Activated CD4-positive, alpha-beta T cell treated with anti-CD3 and anti-CD28 coated beads, Interleukin-2, amount 50 U/mL, for 1 hour (primary cell): ENCODE measurements around the gene KLF7.
A peak's percentile ranks its signal among the peaks of the same experiment; 100 is the strongest.

Experiments
- DNase-seq: peaks from one replicate; pipeline ENCODE4 v3.0.0-alpha.2; 2020

KLF7 gene

DNA sequence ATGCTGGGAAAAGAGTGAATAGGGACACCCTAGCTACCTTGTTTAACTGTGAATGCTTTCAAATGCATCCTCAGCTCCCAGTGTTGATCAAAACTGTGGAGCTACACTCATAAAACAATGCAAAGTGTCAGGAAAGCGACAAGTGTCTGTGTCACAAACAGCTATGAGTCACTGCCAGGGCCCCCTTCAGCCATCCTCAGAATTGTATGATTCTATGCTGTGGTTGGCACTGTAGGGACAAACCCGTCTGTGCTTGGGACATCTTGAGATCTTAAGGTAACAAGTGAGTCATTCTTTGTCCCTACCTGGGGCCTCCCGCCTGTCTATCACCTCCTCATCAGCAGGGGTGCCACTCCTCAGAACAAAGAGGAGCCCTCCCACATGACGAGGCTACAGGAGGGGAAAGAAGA is 42.4 kb downstream of the KLF7 start:
- DNase-seq, result peak; percentile 13

DNA sequence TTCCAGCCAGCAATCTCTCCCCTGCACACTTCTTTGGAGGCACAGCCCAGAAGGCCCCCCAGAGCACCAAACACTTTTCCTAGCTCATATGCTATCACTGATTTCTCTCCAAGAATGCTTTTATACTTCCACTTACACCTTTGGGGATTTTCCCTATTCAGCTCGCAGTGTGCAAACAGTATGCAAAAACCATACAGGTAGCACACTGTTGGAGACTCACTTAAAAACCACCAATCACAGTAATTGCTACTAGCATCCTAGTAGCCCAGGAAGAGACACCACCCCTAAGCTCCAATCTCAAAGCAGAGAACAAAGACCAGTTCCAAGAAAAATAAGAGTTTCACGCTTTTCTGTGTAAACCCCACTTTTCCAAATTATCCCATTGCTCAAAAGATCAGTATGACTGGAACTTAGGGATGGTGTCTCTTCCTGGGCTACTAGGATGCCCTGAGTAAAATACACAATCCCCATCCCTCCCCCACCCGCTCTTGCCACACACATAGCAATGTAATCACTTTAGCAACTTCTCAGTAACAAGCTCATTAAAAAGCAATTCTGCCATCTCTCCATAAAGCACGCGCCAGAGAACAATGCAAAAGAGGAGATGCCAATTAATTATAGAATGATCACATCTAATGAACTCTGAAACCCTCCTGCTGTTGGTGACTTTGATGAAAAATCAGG is 43.0 kb downstream of the KLF7 start:
- no peak for DNase-seq

DNA sequence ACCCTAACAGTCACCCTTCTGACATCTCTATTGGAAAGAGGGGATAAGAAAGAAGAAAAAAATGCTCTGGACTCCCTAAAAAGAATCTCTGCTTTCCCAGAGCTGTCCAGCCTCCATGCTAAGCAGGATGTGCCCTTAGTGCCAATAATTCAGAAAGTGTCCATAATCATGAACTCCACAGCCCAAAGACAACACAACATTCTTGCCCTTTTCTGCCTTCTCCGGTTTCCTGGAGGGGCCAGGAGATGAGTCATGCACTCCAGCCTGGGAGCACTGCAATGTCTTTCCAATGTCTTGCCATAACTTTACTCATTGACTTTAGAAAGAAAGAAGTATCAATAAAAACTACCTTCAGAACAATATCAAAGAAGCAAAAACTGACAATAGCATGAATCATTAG is 44.0 kb downstream of the KLF7 start:
- DNase-seq, result no peak

DNA sequence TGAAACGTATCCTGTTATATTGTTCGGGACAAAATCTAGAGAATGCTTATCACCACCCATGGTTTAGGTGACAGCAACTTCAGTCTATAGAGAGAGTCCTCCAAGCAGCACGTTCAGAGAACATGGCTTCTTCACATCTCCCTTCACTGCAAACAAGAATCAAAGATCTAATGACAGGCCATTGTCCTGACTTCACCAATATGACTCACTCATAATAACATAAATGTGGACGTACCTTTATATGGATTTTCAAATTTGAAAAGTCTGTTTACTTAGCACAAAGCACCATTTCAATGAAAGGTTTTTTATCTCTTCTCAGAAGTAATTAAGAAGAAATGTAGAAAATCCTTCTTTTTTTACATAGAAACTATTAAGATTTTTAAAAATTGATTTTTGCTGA is 46.7 kb downstream of the KLF7 start:
- no peak for DNase-seq

DNA sequence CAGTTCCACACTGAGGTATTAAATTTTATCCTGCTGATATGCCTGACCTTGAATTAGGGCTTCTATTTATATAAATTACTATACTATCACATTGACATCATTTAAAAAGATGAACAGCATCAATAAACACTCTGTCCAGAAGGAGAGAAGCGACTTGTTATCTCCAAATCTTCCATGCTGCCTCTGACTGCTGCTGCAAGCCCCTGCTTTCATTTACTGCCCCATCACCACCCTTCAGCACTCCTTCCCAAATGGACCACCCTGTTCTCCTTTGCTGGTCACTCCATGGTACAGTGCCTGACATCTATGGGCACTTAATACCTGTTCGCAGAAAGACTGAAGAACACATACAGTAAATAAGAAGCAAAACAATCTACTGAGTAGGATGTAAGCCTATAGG is 48.1 kb downstream of the KLF7 start:
- no peak for DNase-seq

DNA sequence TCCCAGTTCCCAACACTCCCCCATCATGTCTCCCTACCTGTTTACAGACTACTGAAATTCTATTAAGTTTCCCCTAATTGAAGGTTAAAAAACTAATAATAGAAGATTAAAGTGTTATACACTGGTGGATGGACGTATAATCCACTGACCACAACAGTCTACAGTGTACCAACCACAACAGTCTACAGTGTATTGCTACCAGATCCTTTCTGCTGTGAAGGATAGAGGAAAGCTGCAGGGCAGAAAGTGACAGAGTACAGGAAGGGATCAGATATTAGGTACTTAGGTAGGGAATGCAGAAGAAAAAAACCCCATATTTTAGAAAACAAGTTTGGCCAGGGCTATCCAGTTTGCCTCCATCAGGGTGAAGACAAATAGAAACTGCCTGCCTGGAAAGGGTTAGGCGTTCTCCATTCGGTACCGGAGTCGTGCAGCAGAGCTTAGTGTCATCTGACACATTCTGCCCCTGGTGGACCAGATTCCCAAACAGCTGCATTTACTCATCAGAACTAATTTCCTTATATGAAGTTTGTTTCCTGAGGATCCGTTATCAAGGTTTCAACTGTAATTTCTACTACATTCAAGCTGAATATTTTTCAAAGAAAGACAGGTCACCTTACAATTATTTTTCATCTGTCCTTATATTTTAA is 49.9 kb downstream of the KLF7 start:
- no peak for DNase-seq

DNA sequence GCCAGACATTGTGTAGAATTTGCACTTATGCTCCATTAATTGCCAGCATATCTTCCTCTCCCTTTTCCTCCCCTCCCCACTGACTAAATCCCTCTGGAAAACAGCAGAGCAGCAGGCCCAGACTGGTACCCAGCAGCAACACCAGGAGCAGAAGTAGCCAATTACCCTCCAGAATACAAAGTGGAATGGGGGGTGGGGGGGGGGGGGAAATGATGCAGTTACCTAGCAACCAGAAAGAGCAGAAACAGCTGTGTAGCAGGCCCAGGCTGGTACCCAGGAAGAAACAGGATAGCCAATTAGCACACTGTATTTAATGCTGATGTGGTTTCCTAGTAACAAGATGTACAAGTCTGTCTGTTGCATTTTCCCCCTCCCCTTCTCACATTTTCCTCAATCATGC is 52.3 kb downstream of the KLF7 start:
- no peak for DNase-seq

DNA sequence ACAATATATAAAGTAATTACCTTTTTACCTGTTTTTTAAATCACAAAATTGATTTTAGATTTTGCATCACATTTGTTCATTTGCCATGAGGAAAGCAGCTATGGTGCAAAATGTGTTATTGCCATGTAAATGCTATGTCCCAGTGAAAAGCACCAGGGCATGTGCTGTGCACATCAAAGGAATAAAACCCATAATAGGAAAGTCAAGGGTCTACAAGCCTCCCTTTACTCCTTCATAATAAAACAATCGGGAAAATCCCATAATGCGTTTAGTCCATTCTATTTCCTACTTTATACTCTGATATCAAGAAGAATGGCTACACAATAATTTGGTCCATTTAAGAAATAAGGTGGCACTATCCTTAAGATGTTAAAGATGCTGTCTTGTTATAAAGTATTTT is 53.0 kb downstream of the KLF7 start:
- DNase-seq, result no peak

DNA sequence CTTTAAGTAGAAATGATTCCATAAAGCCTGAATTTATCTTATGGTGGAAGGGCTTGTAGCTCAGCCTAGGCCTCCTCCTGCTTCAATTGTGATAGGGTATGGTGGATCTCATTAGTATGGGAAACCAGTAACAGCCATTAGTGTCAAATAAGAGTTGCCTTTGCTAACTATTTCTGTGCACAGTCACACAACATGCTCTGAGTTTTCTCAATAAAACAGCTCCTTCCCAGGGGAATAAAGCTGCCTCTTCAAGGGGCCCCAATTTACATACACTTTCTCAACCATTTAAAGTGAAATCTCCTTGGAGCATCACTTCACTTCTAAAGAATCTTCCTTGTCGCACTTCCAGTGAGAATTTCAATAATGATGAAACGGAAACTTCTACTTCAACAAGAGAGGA is 53.4 kb downstream of the KLF7 start:
- no peak for DNase-seq

DNA sequence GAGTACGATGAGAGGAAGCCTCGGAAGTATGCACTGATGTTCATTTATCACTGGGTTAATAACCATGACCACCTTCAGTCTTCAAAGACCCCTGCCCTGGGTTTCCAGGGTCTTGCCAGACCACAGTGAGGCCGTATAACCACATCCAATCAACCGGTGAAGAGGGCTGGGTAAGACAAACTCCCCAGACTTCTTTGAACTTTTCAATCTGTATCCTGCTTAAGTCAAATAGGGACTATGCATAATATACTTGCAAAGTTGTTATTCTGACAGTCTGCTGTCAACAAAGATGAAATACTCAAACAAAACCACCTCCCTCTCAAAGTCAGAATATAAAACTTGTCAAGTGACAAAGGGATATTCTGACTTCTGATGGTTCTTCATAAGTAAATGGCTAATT is 54.0 kb downstream of the KLF7 start:
- DNase-seq, result no peak

DNA sequence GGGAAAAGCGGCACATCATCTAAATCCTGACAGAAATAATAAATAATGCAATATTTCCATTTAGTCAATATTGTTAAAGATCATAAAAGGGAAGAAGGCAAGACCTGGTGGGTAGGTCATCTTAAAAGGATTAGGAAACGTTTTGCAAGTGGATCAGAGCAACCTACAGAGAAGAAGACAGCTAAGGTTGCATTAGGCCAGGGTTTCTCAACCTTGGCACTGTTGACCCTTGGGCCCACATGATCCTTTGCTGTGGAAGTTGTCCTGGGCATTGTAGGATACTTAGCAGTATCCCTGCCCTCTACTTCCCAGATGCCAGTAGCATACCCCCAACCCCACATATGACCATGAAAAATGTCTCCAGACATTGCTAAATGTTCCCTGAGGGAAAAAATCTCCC is 55.0 kb downstream of the KLF7 start:
- no peak for DNase-seq

DNA sequence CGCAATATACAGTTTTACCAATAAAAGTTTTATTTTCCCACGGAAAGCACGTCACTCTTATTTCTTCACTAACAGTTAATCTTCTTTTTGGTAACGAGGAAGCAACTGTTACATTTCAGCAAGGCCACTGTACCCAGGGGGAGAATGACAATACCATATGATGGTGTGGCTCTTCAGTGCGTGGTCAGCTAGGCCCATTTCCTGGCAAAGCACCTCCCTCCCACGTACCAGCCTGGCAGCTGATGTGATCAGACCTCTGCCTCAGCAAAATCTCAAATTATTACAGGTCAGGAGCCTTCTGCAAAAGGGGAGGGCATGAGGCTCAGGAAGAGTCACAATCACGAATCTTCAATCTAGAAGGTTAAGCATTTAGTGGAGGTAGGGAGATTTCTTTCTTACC is 55.4 kb downstream of the KLF7 start:
- no peak for DNase-seq

DNA sequence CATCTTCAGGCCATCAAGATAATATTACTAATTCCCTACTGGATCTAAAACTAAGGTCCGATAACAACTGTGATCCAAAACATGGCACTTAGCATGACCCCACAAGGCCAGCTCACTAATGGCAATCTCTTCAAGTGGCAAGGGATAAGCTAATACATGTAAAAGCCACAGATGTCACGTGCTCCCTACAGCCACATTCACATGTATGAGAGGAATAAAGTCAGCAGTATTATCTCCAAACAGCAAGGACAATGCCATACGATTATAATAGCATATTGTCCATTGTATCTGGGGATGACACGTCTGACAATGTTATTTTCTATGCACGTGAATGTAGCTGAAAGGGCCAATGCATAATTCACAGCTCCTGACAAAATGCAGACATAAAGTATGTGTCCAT is 56.0 kb downstream of the KLF7 start:
- no peak for DNase-seq

DNA sequence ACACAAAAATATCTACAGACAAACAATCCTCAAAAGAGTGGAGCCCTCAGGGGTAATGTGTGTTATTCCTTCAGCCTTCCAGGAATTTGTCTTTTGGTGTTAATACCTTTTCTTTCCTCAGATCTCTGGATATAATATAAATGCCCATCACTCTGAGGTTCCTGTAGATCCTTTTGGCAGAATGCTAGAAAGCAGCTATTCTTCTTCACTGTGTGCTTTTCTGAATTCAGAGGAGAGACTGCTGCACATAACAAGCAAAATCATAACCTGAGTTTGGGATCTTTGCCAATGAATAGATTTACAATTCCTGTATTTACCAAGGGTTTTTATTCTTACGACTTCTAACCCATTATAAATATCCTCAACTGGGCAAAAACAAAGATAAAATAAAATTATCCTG is 57.3 kb downstream of the KLF7 start:
- no peak for DNase-seq

DNA sequence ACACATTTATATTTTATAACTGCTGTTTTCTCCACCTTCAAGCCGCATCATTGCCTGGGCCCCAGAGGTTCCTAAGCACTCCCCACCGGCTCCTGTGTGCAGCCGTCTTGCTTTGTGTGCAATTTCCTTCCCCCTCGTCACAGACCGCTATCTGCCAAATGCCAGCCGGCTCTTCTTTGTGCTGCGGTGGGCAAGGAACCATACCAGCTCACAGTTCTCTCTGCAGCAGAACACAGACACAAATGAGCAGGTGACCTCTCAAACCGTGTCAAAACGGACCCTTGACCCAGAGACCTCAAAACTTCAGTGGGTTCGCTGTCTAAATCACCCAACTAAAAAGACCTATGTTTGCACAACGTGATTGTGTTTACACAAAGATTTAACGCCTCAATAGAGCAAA is 58.2 kb downstream of the KLF7 start:
- DNase-seq, result no peak

DNA sequence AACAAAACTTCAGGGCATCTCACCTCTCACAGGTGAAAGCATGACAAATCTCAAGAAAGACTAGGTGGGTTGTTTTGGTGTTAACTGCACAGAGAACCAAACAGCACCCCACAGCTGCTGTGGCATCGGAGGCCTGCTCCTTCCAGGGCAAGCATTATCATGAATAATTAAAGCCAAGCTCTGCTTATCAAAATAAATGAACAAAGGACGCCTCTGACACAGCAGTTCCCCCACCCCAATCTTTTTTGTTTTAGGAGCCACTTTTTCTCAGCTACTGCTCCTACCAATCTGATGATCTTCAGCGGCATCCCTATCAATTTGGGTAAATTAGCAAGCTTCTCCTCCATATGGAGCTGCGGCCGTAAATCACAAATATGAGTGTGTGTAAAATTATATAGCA is 58.6 kb downstream of the KLF7 start:
- DNase-seq, result no peak

DNA sequence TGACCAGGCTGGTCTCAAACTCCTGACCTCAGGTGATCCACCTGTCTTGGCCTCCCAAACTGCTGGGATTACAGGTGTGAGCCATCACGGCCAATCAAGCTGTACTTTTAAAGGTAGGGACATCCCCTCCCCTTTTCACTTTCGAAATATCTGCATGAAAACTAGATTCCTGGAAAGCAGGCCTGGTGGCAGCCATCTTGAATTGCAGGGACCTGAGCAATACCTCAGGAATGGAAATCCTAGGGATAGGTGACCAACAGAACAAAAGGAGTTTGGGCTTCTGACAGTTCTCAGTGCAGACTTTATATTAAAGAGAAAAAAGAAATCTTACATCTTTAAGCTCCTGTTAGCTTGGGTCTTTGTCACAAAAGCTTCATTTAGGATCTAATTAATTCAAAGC is 62.6 kb downstream of the KLF7 start:
- DNase-seq, result no peak

DNA sequence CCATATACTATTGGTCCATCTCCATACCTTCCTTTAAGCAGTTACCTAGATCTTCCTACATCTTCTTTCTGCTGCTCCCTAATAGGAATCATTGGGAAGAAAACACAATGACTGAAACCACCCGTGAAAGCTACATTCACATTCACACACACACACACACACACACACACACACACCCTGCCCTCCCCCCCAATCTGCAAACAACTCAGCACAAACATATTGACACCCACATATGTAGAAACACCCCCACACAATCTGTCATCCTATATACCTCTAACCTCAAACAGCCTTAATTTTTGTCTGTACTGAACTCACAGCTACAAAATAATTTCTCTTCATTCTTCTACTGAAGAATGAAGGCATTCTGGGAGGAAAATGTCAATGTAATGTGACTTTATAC is 63.8 kb downstream of the KLF7 start:
- DNase-seq, result no peak

DNA sequence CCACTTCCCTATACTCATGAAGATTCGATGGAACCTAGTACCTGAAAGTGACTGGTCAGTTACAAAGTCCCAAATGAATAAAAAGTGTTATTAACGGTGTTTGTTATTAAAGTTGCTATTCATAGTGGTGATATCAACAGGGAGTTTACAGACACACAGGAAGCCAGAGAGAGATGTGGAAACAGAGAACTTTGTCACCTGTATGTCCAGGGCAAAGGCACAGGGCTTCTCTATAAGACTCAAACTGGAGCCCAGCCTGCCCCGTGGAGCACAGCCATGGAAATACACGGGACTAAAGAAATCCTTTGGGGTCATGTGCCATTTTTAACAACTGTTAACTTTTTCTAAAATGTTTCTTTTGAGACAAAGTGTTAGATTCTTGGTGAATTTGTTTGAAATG is 68.5 kb downstream of the KLF7 start:
- DNase-seq, result no peak

DNA sequence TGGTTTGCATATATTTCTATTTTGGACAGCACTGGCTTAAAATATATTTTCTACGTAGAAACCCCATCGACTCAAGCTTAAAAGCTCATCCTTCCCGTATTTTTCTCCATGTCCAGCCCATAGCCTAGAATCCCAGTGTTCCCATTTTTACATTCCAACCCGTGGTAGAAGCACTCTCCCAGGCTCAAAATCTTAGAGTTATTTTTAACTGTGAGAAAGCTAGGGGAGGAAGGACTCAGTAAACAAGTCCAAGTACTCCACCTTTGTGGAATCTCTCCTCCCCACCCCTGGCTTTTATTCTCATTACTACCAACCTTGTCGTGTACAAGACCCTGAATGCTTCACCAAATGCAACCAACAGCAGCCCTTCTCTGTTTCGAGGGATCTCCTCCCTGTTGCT is 69.8 kb downstream of the KLF7 start:
- no peak for DNase-seq

DNA sequence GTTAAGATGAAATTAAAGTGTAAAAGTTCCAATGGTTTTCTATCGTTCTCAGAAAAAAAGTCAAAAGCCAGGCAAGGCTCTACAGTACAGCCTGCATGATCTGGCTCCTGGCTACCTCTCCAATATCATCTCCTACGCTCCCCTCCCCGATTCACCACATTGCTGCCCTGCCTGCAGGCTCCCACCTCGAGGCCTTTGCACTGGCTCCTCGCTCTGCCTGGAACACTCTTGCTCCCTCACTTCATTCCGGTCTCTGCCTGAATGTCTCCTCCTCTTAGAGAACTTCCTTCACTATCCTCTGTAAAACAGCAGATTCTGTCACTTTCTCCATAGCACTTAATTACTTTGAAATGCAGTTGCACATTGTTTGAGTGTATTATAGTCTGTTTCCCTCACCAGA is 72.5 kb downstream of the KLF7 start:
- no peak for DNase-seq

DNA sequence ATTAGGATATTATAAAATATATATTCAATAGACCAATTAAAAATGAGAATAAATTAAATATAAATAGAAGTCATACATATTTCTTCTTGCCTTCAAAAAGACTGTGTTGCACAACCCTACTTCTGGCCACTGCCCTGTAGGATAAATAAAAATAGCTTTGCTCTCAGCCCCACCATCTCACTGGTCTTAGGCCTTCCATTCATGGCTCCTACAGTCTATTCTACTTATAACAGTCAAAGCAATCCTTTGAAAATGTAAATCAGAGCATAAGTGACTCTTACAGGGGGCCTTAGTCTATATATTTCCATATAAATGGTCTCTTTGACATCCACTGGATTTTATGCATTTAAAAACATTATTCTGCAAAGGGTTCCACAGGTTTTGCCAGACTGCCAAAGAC is 72.9 kb downstream of the KLF7 start:
- DNase-seq, result no peak

DNA sequence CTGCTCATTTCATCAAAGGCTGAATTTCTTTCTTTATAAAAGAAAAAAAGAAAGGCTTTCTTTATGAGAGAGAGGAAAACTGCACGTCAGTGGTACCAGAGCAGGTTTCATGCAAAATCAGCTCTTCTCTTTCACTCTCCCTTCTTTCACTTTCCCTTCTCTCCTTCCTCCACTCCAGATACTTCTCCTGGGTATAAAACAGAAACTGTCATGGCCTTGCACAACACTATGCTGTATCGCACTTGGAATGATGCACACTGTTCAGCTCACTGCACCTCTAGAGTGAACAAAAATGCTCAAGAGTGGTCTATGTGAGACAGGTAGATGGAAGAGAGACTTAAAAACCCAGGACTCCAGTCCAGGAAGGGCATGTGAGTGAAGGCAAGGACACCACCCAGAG is 73.8 kb downstream of the KLF7 start:
- no peak for DNase-seq

DNA sequence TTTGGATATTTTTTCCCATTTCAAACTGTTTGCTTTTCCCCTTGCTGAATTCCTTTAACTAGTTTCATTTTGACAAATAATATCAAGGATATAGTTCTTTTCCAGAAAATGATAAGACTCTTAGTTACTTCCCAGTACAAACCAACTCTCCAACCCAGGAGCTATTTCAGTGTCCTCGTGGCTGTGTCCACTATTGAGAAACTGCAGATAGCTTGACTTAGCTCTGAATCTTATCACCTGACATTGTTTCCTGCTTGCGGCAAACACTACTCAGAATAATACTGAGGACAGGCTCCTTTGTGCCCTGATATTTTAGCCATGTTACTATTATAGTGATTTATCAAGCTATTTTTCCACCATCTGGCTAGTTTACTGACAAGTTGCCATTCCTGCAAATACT is 74.6 kb downstream of the KLF7 start:
- DNase-seq, result no peak

DNA sequence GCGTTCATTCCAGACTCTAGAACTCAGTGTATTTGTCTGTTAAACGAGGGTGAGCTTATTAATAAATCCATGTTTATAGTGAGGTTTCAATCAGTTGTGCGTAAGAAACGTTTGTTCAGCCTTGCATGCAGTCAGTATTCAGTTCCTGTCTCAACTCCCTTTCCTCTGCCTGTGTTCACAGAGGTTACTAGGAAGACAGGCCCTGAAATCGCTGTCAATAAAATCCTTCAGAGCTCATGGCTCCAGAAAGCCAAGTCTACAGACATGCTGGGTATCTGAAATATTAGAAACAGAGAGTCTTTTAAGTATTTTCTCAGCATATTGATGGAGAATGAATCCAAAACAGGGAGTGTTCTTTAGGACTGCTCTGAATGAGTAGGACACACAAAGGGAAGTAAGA is 75.4 kb downstream of the KLF7 start:
- no peak for DNase-seq
